NCI-H2171 (cell line): Measurements from ENCODE around the gene SCAMP2.
"Not testable (repeated sequence)": the region's sequence is repeated elsewhere in the genome, so short reads cannot be mapped to it uniquely, and the experiment has no call there.

ENCODE experiments used
- DNase-seq: peaks from one replicate; lab custom pipeline; 2025; lab: John Stamatoyannopoulos, UW

The SCAMP2 gene, protein sequence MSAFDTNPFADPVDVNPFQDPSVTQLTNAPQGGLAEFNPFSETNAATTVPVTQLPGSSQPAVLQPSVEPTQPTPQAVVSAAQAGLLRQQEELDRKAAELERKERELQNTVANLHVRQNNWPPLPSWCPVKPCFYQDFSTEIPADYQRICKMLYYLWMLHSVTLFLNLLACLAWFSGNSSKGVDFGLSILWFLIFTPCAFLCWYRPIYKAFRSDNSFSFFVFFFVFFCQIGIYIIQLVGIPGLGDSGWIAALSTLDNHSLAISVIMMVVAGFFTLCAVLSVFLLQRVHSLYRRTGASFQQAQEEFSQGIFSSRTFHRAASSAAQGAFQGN

DNA sequence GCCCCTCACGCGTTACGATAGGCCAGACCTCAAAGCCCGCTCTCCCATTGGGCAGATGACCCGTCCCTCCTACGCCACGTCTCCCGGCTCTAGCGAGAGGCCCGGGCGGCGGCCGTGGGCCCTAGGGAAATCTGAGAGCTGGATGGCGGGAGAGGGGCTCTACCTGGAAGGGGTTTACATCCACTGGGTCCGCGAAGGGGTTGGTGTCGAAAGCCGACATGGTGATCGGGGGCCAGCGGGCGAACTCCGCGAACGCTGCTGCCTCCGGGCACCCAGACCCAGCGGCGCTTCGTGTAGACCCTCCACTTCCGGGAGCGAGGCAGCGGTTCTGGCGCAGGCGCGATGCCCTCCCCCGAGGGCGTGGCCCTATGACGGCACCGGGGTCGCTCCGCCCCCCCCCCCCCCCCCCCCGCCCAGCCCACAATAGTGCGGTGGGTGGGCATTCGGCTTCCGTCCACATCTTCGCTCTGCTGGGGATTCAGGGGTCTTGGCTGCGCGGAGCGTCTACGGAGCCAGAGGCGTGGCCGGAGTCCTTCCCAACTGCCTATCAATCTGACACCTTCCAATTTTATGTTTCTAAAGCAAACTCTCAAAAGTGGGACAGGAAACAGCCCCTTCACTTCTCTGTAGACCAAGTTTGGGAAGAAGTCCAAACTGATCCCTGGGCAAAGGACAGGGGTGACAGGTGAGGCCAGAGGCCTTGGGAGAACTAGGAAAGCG is at the start of gene SCAMP2:
TSS of gene SCAMP2 (minus strand) at position 330 of the 720 bp plus-strand sequence. CDS start at position 220, 110 bp downstream.
- peak; percentile 93 for DNase-seq

DNA sequence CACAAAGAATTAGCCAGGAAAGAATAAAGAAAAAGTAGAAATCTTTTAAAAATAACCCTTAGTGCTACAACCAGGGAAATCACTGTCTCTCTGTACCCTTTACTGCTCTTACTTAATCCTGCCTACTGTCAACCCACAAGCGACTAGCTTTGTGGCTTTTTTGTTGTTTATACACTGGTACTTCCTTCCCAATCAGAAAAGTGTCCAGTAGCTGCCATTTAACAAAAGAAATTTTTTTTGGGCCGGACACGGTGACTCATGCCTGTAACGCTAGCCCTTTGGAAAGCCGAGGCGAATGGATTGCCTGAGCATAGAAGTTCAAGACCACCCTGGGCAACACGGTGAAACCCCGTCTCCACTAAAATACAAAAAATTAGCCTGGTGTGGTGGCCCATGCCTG is 47.3 kb upstream of the SCAMP2 start:
- DNase-seq, result no peak

DNA sequence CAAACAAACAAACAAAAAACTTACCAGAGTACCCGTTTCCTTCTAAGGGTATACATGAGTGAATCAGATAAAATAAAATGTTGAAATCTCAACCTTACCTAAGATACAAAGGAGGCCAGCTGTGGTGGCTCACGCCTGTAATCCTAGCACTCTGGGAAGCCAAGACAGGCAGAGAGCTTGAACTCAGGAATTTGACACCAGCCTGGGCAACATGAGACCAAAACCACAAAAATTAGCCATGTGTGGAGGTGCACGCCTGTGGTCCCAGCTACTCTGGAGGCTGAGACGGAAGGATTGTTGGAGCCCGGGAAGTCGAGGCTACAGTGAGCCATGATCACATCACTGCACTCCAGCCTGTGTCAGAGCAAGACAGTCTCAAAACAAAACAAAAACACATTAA is 44.5 kb upstream of the SCAMP2 start:
- DNase-seq, result no peak

DNA sequence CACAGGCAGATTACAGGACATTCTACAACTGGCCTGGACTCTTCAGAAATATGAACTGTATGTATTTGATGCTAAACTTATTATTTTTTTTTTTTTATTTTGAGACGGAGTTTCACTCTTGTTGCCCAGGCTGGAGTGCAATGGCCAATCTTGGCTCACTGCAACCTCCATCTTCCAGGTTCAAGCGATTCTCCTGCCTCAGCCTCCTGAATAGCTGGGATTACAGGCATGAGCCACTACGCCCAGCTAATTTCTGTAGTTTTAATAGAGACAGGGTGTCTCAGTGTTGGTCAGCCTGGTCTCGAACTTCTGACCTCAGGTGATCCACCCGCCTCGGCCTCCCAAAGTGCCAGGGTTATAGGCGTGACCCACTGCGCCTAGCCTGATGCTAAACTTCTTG is 40.6 kb upstream of the SCAMP2 start:
- DNase-seq, result not testable (repeated sequence)

DNA sequence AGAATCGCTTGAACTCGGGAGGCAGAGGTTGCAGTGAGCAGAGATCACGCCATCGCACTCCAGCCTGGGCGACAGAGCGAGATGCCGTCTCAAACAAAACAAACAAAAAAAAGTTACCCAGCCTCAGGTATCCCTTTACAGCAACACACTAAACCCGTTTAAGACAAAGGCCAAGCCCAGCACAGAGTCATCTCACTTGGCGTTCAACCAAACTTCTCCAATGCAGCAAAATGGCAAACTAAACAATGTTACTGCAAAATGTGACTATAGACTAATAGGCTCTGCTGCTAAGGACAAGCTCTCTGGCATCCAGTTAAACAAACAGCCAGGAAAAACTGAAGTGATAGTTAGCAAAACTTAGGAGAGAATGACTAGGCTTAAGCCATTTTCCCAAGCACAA is 39.9 kb upstream of the SCAMP2 start:
- DNase-seq, result no peak

DNA sequence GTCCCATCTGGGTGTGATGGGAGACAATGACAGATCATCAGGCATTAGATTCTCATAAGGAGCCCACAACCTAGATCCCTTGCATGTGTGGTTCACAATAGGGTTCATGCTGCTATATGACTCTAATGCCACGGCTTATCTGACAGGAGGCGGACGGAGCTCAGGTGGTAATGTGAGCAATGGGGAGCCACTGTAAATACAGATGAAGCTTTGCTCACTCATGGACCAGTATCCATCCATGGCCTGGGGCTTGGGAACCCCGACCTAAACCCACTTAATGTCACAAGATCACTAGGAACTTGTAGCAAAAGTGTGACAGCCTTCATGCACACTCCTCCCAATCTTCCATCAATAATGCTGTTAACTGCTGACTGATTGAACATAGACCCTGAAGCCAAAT is 35.5 kb upstream of the SCAMP2 start:
- no peak for DNase-seq

DNA sequence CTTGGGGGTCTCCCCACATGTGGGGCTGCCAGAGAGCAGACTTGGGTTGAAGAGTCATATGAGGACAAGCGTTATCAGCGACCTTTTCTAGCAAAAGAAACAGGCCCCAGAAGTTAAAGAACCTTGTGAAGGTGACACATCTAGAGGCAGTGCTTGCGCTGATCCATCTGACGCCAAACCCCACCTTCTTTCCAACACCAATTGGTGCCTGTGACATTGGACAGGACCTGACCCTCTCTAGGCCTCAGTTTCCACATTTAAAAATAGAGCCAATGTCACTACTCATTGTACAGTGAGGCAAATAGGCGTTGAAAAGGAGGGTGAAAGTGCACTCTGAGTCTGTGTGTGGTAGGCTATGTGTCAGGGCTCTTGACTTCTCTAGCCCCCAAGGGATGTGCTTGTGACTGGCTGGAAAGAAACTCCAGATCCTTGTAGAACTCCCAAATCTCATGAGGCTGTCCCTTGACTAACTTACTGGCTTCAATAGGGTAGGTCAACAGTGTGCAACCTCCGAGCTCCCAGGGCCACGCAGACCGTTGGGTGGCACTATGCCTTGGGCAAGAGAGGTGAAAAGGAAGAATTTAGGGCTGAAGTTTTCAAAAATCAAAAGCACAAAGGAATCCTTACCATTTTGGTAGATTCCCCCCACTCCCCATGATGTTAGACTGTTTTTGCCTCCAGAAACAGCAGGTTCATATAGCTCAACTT is 34.2 kb upstream of the SCAMP2 start:
- DNase-seq, result no peak

DNA sequence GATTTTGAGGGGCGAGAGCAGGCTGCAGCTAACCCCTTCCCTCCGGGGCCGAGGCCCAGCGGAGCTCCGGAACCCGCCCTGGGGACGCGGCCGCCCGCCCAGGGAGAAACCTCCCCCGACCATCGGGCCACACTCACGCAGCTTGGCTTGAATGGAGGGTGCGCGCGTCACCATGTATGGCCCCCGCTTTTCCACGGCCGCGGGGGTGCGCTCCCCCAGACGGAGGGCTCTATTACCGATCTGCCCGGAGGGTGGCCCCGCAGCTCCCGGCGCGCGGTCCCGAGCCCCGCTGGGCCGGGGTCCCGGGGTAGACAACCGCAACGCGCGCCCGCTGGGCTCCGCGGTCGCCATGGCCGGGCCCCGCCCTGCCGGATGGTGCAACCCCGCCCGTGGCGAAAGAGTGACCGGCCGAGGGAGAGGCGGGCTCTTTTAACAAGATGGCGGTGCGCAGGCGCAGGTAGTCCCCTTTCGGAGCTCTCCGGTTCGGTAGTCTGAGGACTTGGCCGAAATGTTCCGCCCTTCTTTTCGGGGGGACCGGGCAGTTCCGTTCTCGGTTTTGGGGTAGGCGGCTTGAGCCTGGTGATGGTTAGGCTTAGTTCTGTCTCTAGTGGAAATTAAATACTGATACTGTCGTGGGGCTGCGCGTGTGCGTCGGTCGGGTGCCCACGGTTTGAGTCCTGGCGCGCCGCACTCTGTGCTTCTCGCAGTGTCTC is 33.4 kb upstream of the SCAMP2 start, which contains the start of gene FAM219B:
TSS of gene FAM219B (minus strand) at position 402 of the 713 bp plus-strand sequence. CDS start at position 351, 51 bp downstream.
- DNase-seq, result peak; percentile 75

DNA sequence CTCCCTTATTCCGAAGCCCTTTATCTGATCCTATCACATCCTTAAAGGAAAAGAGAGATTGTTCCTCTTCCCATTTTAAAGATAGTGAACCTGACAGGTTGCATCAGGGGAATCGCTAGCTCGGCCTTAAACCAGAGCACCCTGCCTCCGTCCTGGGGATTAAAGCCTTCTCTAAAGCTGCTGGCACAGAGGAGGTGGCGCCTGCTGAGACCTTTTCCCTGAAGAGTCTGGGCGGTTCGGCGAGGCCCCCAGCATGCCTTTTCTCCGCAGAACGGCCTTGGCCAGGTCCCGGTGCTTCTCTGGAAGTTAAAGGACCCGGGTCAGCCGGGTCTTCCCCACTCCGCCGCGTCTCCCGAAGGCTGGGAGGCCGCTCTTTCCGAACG is 32.9 kb upstream of the SCAMP2 start:
- no peak for DNase-seq

DNA sequence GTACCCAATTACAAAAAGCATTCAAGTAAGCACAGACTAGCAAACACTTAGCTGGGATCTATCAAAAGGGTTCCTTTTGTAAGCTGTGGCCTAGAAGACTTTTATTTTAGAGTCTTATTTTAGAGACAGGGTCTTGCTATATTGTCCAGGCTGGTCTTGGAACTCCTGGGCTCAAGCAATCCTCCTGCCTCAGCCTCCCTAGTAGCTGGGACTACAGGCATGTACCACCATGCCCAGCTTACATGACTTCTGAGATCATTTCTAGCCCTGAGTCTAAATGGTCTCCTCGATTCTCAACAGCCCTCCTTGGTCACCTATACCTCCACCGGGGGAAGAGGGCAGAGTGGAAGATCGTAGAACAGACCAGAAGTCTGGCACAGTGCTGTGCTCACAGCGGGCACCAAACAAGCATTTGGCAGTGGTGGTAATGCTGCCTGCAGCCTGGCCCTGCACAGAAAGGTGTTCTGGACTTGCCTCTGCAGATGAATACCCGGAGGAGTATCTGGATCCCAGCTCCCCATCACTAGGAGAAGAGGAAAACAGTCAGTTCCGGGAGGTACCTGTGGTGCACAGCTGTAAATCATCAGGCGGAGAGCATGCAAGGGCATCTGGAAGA is 31.1 kb upstream of the SCAMP2 start:
- no peak for DNase-seq

DNA sequence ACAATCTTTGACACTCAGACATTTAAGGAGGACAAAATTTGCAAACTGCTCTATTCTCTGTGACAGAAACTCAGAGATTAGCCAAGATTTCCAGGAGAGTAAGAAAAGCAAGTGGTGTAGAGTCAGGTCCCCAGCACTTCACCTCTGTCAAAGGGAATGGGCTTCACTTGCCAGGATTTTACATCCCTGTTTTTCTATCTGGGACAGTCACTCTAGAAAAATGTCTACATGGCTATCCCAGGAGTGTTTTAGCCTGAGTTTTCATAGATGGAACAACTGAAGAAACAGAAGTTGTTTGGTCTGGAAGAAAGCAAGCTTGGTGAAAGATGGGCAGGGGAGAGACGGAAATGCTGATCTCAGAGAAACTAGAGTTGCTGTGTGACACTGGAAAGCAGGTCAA is 30.5 kb upstream of the SCAMP2 start:
- no peak for DNase-seq

DNA sequence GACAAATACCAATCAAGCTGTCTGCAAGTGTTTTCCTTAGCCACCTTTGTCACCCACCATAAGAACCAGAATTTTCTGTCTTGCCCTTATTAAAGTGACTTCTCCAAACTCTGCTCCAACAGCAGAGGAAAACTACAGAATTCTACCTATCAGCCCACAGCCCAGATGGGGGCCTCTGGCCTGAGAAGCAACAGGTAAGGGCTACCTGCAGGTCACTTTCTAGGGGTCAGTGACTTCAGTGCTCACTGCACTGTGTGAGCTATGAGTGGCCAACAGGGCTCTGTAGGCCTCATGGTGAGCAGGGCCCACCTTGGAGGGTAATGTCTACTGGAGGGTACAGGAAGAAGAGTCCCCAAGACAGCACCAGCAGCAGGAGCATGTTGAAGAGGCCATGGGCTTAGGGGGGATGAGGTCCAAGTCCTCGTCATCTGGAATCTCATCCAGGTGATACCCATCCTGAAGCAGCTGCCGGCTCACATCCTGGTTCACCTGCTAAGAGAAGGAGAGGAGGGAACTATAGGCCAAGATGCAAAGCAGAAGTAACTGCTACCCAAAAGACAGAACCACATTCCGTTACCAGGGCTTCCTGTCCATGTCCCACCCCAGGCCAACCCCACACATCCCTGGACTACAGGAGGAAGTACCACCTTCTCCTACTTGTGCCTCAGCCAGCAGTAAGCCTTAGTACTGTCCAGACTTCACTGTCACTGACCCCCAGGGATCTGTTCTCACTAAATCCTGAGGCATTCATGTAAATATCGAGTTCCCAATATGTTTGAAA is 29.3 kb upstream of the SCAMP2 start:
- DNase-seq, result no peak

DNA sequence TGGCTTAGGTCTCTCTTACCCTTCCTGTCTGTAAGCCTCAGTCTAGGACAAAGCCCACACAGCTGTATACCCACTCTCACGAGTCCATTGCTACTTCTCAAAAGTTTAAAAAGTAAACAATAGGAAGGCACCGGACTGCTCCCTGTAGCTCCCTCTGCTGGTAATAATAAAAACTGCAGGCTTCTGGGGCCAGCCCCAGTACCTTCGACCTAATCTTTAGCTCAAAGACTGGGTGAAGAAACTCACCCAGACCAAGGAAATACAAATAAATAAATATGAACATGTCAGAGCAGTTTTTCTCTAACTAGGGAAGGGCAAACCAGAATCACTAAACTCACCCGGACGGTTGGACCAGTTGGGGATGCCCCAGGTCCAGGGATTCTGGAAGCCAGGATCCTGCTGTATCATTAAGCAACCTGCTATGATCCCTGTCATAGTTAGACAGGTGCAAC is 28.5 kb upstream of the SCAMP2 start:
- no peak for DNase-seq

DNA sequence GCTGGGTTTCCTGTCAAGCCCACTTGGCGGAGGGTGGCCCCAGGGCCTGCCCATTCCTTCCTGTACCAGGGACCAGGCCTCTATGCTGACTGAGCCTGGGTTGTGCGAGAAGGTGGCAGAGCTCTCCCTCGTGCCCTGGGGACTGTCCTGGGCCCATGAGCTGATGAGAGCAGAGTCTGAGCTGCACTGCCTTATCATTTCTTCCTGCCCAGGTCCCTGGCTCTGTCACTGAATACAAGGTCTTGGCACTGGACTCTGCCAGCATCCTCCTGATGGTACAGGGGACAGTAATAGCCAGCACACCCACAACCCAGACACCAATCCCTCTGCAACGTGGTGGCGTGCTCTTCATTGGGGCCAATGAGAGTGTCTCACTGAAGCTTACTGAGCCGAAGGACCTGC is 24.1 kb upstream of the SCAMP2 start:
- DNase-seq, result no peak

DNA sequence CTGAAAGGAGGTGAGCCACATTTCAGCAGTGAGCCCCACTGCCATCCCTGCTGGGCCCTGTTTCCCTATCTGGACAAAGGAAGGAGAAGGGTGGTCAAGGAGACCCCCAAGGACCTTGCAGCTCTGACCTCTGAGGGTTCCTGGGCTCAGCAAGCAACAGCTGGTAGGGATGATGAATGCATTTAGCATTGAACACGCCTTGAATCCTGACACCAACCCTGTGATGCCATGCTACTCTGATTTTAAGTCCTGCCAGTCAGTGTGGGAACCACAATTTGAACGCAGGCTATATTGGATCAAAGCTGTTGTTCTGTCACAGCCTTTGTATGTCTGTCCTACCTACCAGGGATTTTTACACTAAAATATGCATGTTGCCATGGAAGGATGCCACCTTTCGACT is 23.2 kb upstream of the SCAMP2 start:
- DNase-seq, result no peak

DNA sequence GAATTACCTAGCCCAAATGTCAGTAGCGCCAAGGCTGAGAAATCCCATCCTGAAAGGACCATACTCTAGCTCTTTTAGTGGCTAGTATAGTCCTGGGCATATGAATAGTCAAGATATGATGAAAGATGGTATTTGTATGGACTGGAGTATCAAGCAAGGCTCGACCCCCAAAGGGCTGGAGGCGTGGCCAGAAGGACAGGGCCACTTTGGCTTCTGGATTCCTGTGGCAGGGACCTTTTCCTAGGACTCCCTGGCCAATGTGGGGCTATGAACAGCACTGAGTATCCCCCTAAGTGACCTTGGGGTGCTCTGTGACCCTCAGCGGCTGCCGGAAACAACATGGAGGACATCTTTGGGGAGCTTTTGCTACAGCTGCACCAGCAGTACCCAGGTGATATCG is 22.7 kb upstream of the SCAMP2 start:
- DNase-seq, result no peak

DNA sequence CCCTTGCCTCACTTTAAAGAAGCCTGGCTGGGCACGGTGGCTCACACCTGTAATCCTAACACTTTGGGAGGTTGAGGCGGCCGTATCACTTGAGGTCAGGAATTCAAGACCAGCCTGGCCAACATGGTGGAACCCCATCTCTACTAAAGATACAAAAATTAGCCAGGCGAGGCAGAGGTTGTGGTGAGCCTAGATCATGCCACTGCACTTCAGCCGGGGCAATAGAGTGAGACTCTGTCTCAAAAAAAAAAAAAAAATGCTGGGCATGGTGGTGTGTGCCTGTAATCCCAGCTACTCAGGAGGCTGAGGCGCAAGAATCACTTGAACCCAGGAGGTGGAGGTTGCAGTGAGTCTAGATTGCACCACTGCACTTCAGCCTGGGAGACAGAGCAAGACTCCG is 21.2 kb upstream of the SCAMP2 start:
- not testable (repeated sequence) for DNase-seq

DNA sequence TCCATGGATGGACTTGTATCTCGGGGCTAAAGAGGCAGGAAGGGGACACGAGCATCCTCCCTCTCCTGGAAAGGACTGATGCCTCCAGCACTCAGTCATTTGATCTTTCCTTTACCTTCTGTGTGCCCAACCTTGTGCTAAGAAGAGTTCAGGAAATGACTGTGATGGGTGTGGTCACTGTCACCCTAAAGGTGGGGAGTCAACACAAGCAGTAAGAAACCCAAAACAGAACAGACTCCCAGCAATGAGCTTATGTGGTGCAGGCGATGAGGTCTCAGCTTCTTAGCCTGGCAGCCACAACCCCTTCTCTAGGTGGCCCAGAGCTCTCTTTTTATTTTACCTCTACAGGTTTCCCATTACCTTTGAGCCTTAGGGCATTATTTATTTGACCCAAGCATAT is 20.5 kb upstream of the SCAMP2 start:
- no peak for DNase-seq

DNA sequence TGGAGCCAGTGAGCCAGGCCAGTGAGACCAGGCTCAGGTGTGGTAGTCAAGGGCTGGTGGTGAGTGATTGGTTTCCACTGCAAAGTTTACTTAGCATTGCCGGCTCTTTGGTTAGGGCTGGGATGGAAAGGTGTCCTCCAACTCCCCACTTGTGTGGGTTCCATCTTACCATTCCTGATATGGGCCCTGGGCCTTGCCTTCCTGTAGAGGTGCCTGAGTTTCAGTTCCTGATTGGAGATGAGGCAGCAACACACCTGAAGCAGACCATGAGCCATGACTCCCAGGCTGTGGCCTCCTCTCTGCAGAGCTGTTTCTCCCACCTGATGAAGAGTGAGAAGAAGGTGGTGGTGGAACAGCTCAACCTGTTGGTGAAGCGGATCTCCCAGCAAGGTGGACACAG is 19.8 kb upstream of the SCAMP2 start:
- no peak for DNase-seq

DNA sequence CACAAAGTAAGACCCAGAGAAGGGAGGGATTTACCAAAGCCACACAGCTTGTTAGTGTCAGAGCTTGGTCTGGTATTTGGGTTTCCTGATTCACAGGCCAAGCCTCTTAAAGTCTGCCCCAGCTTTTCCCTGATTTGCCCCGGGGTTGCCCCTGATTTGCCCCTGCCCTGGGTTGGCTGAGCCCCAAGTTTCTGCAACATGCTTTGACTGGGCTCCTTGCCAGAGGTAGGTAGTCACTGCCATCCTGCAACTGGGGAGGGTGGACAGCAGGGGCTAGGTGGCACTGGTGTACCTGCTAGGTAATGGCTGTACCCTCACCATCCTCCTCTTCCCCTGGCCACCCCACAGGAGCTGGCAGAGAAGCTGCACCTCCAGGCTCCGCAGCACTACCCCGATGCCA is 19.1 kb upstream of the SCAMP2 start:
- DNase-seq, result no peak

DNA sequence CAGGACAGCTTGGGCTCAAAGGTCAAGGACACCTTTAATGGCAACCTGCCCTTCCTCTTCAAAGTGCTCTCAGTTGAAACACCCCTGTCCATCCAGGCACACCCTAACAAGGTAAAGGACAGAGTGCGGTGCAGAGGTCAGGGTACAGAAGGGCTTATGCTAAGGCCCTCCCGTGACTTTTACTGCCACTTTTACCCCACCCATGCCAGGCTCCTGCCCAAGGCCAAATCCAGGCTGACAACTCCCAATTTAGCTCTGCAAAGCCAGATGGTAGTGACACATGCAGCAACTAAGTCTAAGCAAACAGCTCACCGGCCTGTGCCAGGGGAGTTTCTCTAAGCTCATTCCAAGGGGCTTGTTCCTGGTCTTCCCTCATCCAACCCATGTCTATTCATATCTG is 18.3 kb upstream of the SCAMP2 start:
- no peak for DNase-seq
